ENCODE measurements around the gene ZNF500.

DNA sequence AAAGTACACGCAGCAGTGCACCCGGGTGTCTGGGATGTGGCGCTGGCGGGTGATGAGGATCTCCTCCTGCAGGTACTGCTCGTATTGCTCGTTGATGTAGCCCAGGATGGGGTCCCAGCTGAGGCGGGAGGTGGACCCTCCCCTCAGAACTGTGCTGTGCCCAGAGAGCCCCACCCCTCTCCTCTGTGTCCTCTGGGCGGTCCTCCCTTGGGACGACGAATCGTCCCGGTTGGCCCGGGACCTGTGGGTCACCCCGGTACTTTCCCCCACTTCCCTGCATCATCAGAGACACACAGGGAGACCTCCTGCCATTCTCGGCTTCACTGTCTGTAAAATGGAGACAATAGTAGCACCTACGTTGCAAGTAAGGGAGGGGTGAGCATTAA lies 17.0 kb upstream of the ZNF500 start:
- TF ChIP-seq CTCF (conservative IDR thresholded peaks at IDR 0.05; ENCODE audit: low read depth, low read length) (no peak), EZH2phosphoT487 (IDR thresholded peaks at IDR 0.05; ENCODE audit: borderline replicate concordance, low read length) (no peak)
